Right renal cortex interstitium (tissue), 3 donors: ENCODE results near the gene AUTS2. TPM values are rescaled to one million over a fixed set of nuclear protein-coding genes. Genes with fewer than 3 reads are reported as not detected.

ENCODE experiments used
- DNase-seq, 3 donors: peaks; one replicate each; pipeline ENCODE4 v3.0.0-alpha.2; 2013; ENCODE audit warnings: low read depth in 3 of 3, low spot score in 2 of 3
- polyA plus RNA-seq, 3 donors: library from polyadenylated mRNA; unstranded; fragments of 120-200 nt; gene quantifications; one replicate each; pipeline ENCODE4 v1.2.1, GENCODE V29; 2013; ENCODE audit not compliant: insufficient read length in 3 of 3

Gene AUTS2
- polyA plus RNA-seq, 3 donors = 51.6 to 66.2 (median 55.2) TPM

DNA sequence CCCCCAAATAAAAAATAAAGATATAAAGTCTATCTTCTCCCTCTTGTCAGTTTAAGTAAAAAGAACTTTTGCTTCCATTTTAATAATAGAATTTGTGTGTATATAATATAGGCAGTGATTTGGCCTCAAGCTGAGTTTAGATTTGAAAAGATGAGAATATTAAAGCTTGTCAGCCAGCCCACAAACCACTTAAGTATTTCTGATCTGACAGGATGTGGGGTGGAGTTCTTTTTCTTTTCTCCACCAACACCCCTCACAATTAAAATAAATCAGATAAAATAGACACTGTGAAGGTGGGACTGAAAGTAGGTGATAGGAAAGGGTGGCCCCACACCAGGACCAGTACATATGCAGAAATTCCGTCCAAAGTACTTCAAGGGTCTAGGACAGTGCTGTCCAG lies 714.1 kb downstream of the AUTS2 start:
- no peak for DNase-seq

- DNase-seq = peak; percentile 23 to 53 (median 34)
Measured at GRCh38 chr7:70313271-70313670, 715.0 kb downstream of the AUTS2 start.

- no peak for DNase-seq
Measured at GRCh38 chr7:70313687-70314086, 715.4 kb downstream of the AUTS2 start.

- no peak for DNase-seq
Measured at GRCh38 chr7:70314221-70314620, 715.9 kb downstream of the AUTS2 start.

GRCh38 chr7:70316745-70317144 lies 718.5 kb downstream of the AUTS2 start:
- DNase-seq = no peak

- no peak for DNase-seq
Measured at GRCh38 chr7:70317356-70317755, 719.1 kb downstream of the AUTS2 start.

- no peak for DNase-seq
Measured at GRCh38 chr7:70318511-70318910, 720.2 kb downstream of the AUTS2 start.

DNA sequence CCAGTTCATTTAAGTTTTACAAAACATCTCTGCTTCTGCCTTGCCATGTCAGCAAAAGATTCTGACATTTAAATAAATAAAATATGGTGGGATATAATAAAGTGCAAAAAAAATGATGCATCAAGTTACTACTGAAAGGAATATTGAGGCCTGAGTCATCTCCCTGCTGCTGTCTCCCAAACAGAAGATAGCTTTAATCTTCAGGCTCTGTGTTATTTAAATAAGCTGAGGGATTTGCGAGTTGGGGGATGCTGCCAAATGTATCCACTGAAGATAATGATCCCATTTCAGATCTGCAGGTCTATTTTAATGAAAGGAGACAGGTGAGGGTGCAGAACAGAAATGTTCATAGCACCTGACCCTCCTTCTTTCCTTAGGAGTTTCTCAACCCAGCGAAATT lies 720.8 kb downstream of the AUTS2 start:
- no peak for DNase-seq

DNA sequence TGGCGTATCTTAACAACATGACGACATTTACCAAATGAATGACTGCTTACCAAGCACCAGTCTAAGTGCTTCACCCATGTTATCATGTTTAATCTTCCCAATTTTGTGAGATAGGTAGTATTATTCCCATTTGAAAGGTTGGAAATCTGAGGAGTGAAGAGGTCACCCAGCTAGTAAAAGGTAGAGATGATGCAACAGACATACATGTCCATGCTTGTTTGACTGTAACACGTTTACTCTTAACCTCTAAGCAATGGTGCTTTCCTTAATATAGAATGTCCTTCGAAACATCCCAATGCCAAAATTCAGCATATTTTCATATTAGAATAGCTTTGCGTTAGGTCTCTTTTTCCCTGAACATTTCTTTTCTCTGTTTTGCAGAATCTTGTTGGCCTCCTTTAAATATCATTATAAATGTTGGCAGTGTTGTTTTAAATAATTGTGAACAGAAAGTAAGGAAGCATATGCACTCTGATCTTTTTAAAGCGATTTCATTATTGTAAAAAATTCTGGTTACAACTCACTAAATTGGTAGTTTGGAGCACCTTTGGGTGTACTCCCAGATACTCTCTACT lies 722.8 kb downstream of the AUTS2 start:
- no peak for DNase-seq

GRCh38 chr7:70322856-70323255 lies 724.6 kb downstream of the AUTS2 start:
- no peak for DNase-seq

GRCh38 chr7:70325509-70326101 lies 727.3 kb downstream of the AUTS2 start:
- DNase-seq = no peak

GRCh38 chr7:70334295-70334694 lies 736.0 kb downstream of the AUTS2 start:
- DNase-seq = no peak

- DNase-seq = no peak
Measured at GRCh38 chr7:70334871-70335270, 736.6 kb downstream of the AUTS2 start.

DNA sequence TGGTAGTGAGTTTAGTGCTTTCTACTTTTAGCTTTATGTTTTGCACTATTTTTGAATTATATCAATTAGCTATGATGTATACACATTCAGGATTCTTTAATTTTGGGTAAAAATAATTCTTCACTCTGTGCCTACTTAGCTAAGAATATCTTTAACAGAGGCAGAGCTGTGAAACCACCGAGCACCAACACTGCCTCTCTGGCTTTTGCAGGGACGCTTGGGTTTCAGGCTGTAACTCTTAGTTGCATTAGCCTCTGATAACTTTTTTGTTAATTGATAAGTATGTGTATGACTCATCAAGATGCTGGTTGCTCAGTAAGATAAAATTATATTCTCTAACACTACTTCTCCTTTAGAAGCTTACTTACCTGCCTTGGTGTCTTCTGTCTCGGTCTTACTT lies 738.3 kb downstream of the AUTS2 start:
- DNase-seq = no peak

DNA sequence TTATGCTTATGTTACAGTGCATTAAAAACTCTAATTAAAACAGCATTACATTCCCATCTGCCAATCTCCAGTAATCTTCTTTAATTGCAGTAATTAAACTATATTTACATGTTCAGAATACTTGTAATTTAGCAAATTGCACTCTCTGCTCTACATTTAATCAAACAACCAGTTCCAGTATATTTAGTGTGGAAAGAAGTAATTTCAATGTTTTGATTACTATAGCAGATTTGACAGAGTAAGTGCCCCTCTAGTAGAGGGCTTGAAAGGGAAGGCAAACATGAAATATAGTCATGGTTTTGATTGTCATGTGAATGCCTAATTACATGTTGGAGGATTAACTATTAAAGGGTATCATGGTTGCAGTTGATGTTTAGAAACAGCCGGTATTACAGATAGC lies 739.7 kb downstream of the AUTS2 start:
- no peak for DNase-seq

DNA sequence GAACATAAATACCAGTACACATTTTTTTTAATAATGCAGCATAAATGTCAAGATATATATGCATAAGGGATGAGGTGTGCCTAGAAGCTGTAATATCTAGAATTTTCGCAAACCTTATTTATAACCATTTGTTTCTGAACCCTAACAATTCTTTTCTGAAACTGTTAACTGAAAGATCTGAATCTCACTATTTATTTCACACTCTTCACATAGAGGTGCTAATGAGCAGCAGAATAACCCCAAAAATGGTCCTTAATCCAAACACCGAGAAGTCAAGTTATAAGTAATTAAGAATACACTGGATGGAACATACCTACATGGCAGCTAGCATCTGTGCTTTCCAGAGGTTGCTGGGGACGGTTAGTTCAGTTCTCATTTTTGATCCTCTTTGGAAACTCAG lies 742.0 kb downstream of the AUTS2 start:
- no peak for DNase-seq

GRCh38 chr7:70341446-70341845 lies 743.2 kb downstream of the AUTS2 start:
- no peak for DNase-seq

DNA sequence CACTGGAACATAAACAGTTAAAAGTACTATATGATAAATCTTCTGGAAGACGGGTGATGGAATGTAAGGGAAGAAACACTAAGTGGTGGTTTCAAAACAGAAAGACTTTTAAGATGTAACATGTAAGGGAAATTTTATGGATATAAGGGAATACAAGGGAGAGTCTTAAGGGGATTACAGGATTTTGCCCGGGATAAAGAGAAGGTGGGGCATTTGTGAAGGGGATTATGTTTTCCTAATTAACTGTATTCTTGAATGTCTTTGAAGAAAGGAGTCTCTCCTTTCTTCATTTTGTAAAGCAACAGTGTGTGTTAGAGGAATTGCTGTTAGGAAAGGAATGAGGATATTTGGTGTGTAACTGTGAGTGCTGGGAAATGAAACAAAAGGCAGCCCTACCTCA lies 745.2 kb downstream of the AUTS2 start:
- no peak for DNase-seq

- DNase-seq = no peak
Measured at GRCh38 chr7:70344726-70345125, 746.5 kb downstream of the AUTS2 start.

DNA sequence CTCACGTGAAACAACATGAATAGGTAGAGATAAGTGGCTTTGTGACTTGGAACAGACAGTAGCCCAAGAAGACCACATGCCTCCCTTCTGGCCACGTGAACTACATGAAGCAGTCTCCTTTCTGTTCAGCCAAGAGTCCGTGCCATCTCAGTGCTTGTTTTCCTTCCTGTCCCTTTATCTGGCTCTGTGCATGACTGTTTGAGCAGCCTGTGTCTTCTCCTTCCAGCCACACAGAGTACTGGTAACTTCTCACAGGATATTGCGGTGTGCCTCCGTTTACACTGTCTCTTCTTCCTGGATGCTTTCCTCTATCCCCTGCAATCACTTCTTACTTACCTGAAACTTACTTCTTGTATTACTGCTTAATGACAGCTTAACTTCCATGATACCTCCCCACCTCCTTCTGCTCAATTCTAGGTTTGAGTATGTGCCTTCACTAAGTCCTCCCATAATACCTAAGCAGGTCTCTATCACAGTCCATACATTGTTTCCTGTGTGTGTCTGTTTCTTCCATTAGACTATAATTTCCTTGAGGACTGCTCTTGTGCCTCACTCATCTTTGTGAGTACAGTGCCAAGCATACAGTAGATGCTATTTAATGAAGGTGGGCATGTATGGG lies 748.7 kb downstream of the AUTS2 start:
- no peak for DNase-seq

GRCh38 chr7:70347463-70348254 lies 749.4 kb downstream of the AUTS2 start:
- DNase-seq = no peak

GRCh38 chr7:70349031-70349430 lies 750.8 kb downstream of the AUTS2 start:
- no peak for DNase-seq
